HG03045 (cell line): Measurements from ENCODE around the gene IKBIP.
"Not testable (repeated sequence)": the region's sequence is repeated elsewhere in the genome, so short reads cannot be mapped to it uniquely, and the experiment has no call there.

Experiments used
- ATAC-seq: cut with Tn5 transposase; IDR thresholded peaks from one replicate; pipeline ENCODE4 v1.9.1; 2021; ENCODE audit warnings: mild to moderate bottlenecking, moderate library complexity; ENCODE audit not compliant: unreplicated experiment

The IKBIP gene

GRCh38 chr12:98644712-98645571 lies at the start of gene IKBIP, which contains the start of gene APAF1:
Gene IKBIP, minus strand, starts transcription at chr12:98644788. Its CDS starts 87 bp downstream, at chr12:98644701.
Gene APAF1, plus strand, starts transcription at chr12:98645290. Its CDS starts 3,070 bp downstream, at chr12:98648360.
- ATAC-seq, result peak; percentile 90

- no peak for ATAC-seq
Observed at GRCh38 chr12:98691351-98691750, 46.8 kb upstream of the IKBIP start.

GRCh38 chr12:98686603-98687002 lies 42.0 kb upstream of the IKBIP start:
- ATAC-seq, result no peak

GRCh38 chr12:98684199-98684598 lies 39.6 kb upstream of the IKBIP start:
- no peak for ATAC-seq

DNA sequence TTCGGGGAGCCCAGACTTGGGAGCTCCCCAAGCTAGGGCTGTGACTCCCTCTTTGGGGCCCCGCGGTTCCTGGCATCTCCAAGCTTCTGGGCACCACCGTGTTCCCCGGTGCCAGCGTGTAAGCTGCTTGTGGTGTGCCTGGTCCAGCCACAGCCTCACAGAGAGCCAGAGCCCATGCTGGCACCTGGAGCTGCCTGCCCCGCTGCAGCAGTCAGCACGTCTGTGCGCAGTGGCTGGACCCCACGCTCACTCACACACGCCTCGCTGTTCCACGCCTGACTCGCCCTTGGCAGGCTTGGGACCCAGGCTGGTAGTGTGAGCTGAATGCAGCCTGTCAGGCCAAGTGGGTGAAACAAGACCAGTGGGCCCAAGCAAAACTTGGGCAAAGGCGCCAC lies 35.0 kb upstream of the IKBIP start:
- ATAC-seq, result no peak

GRCh38 chr12:98678946-98679610 lies 34.5 kb upstream of the IKBIP start:
- ATAC-seq, result no peak

- ATAC-seq, result no peak
Observed at GRCh38 chr12:98678236-98678945, 33.8 kb upstream of the IKBIP start.

DNA sequence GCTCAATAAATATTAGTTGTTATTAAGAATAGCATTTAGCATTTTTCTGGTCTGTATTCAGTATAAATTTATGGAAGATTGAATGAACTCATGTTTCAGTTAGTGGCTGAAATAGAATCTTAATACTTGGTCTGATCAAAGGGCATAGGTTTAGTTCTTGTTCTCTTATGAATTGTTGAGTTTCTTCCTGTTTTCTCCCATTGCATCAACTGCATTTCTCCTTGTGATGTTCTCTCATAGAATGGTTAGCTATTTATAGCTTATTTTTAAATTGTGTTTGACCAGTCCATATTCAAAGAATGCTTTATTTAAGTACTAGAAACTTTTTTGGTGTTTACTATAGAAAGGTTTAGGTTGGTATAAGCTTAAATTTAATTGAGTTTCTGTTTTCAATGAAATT lies 30.3 kb upstream of the IKBIP start:
- no peak for ATAC-seq

DNA sequence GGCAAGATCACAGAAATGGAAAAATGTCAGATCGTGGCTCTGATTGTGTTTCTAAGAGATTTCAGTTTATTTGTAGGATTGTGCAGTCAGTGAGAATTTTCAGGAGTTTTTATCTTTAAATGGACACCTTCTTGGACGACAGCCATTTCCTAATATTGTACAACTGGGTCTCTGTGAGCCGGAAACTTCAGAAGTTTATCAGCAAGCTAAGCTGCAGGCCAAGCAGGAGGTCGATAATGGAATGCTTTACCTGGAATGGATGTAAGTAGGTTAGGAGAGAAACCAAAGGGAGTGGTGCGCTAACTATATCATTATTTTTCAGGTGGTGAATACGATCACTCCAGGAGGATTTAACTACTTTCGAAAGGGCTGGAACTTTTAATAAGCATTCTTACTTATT lies 26.9 kb upstream of the IKBIP start:
- no peak for ATAC-seq

DNA sequence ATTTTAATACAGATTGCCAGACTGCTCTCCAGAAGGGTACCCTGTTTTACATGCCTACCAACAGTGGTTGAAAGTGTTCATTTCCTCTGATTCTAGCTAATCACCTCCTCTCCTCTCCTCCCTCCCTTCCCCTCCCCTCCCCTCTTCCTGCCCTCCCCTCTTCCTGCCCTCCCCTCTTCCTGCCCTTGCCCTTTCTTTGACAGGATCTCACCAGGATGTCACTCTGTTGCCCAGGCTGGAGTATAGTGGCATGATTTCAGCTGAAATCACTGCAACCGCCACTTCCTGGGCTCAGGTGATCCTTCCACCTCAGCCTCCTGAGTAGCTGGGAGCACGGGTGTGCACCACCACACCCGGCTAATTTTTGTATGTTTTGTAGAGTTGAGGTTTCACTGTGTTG lies 25.2 kb upstream of the IKBIP start:
- ATAC-seq, result no peak

GRCh38 chr12:98660521-98660920 lies 15.9 kb upstream of the IKBIP start:
- no peak for ATAC-seq

DNA sequence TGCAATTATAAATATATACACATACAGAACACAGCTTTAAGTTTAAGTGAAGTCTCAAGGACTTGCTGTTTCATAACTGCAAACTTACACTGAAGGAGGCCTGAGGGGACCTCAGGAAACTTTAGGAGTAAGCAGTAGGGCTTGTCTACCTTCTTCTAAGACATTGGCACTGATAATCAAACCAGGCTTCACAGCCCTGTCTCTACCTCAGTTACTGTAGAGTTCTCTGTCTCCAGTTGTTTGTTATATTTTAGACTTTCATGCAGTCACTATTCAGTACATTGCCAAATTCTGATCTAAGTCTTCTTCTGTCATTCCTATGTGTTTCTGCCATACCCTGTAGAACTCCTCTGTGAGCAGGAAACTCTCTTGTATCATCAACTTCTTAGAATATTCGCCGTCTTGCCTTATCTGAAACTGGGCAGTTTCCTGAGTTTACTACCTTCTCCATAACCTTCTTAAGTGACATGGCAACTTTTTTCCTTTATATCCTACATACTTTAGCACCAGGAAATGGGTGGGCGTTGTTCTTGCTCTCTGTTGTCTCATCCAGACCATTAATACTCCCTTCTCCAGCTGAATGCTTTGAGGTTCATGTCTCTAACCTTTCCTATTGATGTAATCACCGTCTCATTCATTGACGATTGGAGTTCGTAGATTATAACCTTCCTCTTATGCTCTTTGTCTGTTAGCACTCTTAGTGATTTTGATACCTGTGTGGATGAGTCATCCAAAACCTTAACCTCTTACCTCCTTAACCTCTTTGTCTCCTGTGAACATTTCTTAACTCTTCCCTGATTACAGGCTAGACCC lies 11.9 kb upstream of the IKBIP start:
- ATAC-seq, result peak; percentile 52

DNA sequence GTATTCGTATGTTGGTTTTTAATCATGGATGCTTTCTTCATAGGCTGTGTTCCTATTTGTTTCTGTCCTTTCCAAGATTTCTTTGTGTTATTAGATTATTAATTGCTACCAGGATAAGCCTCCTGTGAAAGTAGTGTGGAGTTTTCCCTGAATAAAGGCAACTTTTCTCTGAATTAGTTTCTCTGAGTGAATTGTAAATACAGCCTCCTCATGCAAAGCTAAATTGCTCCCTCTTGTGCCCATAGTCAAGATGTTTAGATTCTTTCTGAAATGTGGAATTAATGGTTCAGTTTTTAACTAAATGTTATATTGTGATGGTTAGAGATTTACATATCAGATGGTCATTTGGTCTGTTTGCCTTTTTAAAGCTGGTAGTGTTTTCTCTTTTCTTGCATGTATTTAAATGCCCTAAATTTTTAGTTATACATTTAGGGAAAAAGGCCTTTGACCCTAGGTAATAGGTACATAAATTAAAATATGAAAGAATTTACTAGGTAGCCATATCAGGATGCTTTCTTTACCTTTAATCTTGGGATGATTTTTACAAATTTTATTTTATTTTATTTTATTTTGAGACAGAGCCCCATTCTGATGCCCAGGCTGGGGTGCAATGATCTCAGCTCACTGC lies 9.4 kb upstream of the IKBIP start:
- no peak for ATAC-seq

- ATAC-seq, result no peak
Observed at GRCh38 chr12:98651328-98651727, 6.7 kb upstream of the IKBIP start.

DNA sequence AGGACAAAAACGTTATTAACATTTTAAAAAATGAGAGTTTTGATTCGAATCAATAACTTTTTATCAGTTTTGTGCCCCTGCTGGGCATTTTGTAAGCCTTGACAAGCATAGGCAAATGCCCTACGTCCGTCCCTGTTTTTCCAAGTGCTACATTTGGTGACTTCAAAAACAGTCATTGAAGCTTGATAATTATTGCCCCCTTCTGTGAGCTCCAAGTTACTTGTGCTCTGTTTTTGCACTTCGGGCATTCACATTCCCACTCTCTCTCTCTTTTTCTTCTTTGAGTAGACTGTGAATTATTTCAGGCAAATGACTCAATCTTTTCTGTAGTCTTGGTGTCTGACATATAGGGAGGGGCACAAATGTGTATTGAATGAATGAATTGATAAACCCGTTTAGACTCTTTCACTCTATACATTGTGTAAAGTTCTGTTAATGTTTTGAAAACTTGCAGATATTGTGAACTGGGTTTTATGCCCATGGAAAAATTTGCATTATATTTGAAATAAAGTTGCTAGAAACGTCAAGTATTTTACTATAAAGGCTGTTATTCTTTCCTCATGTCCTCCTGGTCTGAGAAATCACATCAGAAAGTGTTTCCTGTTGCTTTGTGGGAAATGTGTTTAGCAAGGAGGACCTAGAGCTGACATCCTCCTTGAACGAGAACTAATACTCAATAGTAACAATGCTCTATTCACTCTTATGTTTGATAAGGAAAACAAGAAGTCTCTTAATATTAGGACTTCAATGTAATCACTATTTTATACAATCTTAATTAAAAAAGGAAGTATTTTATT lies 1.9 kb upstream of the IKBIP start:
- ATAC-seq, result no peak

- ATAC-seq, result peak; percentile 0
Observed at GRCh38 chr12:98645572-98646067, 1.0 kb upstream of the IKBIP start.

- ATAC-seq, result peak; percentile 20
Observed at GRCh38 chr12:98644433-98644711, 216 bp downstream of the IKBIP start.

- not testable (repeated sequence) for ATAC-seq
Observed at GRCh38 chr12:98642801-98643200, 1.8 kb downstream of the IKBIP start.

DNA sequence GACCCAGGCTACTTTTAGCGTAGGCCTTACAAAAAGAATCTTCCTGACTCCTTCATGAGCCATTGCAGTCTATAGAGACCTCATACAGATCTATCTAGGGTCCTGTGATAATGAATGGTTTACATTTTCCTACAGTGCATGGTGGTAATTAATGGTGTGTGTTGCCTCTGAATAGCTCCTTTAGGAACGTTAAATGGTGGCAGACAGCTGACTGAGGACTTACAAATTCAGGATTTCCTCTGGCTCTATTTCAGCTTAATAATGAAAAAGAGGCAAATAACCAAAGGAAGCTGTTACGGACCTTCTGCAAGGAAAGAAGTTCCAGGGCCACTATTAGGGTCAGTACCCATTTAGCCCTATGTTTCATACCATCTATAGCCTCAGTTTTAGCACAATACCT lies 5.1 kb downstream of the IKBIP start:
- ATAC-seq, result no peak

- no peak for ATAC-seq
Observed at GRCh38 chr12:98638009-98638408, 6.6 kb downstream of the IKBIP start.
